Neural crest cell (in vitro differentiated cells): ENCODE measurements around the gene SLC38A3. TPM values are rescaled to one million over a fixed set of nuclear protein-coding genes. Genes with fewer than 3 reads are reported as not detected.

Experiments used
- DNase-seq: peaks from one replicate; pipeline ENCODE4 v3.0.0; 2021; ENCODE audit warnings: low read depth, mixed read lengths, low spot score
- H3K27ac Mint-ChIP-seq: one replicate; pipeline ENCODE4 v1.8.0; 2021; ENCODE audit warnings: mild to moderate bottlenecking, mixed read lengths; ENCODE audit not compliant: unreplicated experiment
- H3K27me3 Mint-ChIP-seq: 2 replicates; pipeline ENCODE4 v1.8.0; 2021; ENCODE audit warnings: low read depth, mild to moderate bottlenecking, mixed read lengths
- H3K36me3 Mint-ChIP-seq: 2 replicates; pipeline ENCODE4 v1.8.0; 2021; ENCODE audit warnings: low read depth, mild to moderate bottlenecking, mixed read lengths
- H3K4me1 Mint-ChIP-seq: 2 replicates; pipeline ENCODE4 v1.8.0; 2021; ENCODE audit warnings: mixed read lengths
- H3K4me3 Mint-ChIP-seq: one replicate; pipeline ENCODE4 v1.8.0; 2021; ENCODE audit warnings: mild to moderate bottlenecking, mixed read lengths
- H3K9me3 Mint-ChIP-seq: 2 replicates; pipeline ENCODE4 v1.8.0; 2021; ENCODE audit warnings: mixed read lengths
- total RNA-seq: library from RNA; stranded (reverse); gene quantifications from 2 replicates; pipeline ENCODE4 v1.2.1, GENCODE V29; 2021
- TF ChIP-seq, protein P1 (sequence below): fragments of 200-600 bp; sonication (generic); conservative IDR thresholded peaks from 2 replicates; pipeline ENCODE4 v1.5.0; 2021; ENCODE audit warnings: antibody characterized with exemption, mild to moderate bottlenecking

SLC38A3 gene
- total RNA-seq, 1 donor from 2014 or later, result 2.7 TPM

DNA sequence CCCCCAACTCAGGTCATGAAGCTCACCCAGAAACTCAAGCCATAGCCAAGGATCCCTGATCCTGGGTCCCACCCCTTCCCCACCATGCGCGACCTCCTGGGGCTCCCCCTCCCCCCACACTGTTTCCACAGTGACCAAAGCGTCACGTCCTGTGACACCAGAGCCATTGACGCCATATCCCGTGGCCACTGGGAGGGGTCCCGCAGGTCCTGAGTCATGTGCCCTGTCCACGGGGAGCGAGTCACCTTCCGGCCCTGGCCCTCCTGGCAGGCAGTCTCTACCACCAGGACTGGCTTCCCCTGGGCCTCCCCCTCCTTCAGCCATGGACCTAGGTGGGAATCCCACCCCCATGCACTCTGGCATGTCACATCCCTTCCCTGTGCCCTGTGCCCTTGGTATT lies 34.4 kb upstream of the SLC38A3 start:
- H3K27ac Mint-ChIP-seq, result no peak overlapping the region
- H3K9me3 Mint-ChIP-seq, result no peaks in the 10 kb centered on the region
- no peak overlapping the region for H3K4me3 Mint-ChIP-seq
- H3K36me3 Mint-ChIP-seq, result no peaks in the 10 kb centered on the region
- DNase-seq, result no peak
- TF ChIP-seq, protein P1, sequence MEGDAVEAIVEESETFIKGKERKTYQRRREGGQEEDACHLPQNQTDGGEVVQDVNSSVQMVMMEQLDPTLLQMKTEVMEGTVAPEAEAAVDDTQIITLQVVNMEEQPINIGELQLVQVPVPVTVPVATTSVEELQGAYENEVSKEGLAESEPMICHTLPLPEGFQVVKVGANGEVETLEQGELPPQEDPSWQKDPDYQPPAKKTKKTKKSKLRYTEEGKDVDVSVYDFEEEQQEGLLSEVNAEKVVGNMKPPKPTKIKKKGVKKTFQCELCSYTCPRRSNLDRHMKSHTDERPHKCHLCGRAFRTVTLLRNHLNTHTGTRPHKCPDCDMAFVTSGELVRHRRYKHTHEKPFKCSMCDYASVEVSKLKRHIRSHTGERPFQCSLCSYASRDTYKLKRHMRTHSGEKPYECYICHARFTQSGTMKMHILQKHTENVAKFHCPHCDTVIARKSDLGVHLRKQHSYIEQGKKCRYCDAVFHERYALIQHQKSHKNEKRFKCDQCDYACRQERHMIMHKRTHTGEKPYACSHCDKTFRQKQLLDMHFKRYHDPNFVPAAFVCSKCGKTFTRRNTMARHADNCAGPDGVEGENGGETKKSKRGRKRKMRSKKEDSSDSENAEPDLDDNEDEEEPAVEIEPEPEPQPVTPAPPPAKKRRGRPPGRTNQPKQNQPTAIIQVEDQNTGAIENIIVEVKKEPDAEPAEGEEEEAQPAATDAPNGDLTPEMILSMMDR, result no peak
- H3K27me3 Mint-ChIP-seq, result no peaks in the 10 kb centered on the region
- H3K4me1 Mint-ChIP-seq, result peaks cover 27% of the 10 kb centered on the region

DNA sequence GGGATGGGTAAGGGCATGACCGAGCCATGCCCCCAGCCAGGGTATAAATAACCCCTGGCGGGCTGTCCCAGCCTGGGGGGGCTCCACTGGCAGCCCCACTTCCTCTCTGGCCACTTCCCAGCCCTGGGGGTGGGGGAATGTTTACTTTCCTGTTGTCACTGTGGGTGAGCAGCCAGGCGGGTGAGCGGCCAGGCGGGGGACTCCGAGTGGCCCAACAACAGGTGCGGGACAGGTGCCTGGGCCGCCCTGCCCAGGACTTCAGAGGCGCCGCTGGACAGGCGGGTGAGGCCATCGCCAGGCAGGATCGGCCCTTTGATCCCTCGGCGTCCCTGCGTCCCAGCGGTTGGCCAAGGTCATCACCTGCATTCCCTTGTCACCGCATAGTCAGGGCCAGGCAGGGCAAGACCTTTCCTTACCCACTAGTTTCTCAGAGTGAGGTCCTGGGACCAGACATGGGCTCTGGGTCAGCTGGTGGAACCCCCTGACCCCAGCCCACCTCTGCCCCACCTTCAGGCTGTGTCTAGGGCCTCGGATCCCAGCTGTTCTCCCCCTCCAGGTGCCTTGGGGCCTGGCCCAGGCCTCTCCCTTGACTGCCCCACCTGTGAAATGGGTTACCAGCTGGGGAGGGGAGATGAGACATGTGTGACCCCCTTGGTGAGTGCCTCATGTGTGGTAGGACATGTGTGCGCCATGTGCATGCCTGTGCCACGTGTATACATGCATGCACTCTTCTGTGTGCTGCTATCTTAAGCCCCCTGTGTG lies 33.4 kb upstream of the SLC38A3 start:
- H3K4me1 Mint-ChIP-seq, result peaks cover 19% of the 10 kb centered on the region
- no peaks in the 10 kb centered on the region for H3K27me3 Mint-ChIP-seq
- no peak overlapping the region for H3K27ac Mint-ChIP-seq
- TF ChIP-seq, protein P1, result no peak
- H3K36me3 Mint-ChIP-seq, result no peaks in the 10 kb centered on the region
- H3K4me3 Mint-ChIP-seq, result no peak overlapping the region
- DNase-seq, result no peak
- H3K9me3 Mint-ChIP-seq, result no peaks in the 10 kb centered on the region

DNA sequence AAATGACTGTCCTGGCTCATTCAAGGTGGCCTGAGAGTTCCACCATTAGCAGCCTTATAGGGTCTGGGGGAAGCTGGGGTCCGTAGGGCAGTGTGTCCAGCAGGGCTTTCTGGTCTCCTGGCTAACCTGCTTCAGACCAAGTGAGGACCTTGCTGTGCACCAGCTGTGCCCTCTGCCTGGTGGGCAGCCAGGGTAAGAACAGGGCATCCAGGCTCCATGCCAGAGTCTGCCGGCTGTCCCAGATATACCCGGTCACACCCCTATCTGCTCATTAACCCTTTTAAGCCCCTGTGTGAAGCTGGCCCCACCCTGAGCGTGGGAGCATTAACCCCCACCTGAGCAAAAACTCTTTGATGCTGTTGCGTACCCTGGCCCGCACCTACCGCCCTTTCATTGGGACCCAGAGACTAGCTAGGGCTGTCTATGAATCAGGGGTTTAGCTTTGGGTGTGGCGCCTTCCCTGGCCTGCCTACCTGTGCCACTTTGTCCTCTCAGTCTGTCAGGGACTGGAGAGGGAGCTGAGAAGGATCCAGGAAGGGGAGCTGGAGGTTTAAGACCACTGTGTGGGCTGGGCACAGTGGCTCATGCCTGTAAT lies 32.3 kb upstream of the SLC38A3 start:
- Mint-ChIP-seq H3K27me3 (no peaks in the 10 kb centered on the region), H3K9me3 (no peaks in the 10 kb centered on the region), H3K4me3 (no peak overlapping the region), H3K36me3 (no peaks in the 10 kb centered on the region), H3K4me1 (peaks cover 13% of the 10 kb centered on the region), H3K27ac (no peak overlapping the region)
- DNase-seq, result no peak
- TF ChIP-seq, protein P1, result no peak

- no peaks in the 10 kb centered on the region for H3K36me3 Mint-ChIP-seq
- H3K4me3 Mint-ChIP-seq, result no peak overlapping the region
- TF ChIP-seq, protein P1, result no peak
- peaks cover under 1% of the 10 kb centered on the region for H3K4me1 Mint-ChIP-seq
- no peaks in the 10 kb centered on the region for H3K9me3 Mint-ChIP-seq
- no peak for DNase-seq
- no peak overlapping the region for H3K27ac Mint-ChIP-seq
- no peaks in the 10 kb centered on the region for H3K27me3 Mint-ChIP-seq
Observed at GRCh38 chr3:50173685-50174516, 31.2 kb upstream of the SLC38A3 start.

- TF ChIP-seq, protein P1, result no peak
- Mint-ChIP-seq H3K9me3 (no peaks in the 10 kb centered on the region), H3K27ac (no peak overlapping the region), H3K4me1 (no peaks in the 10 kb centered on the region), H3K4me3 (no peak overlapping the region), H3K27me3 (no peaks in the 10 kb centered on the region), H3K36me3 (no peaks in the 10 kb centered on the region)
- DNase-seq, result no peak
Observed at GRCh38 chr3:50174517-50174895, 30.6 kb upstream of the SLC38A3 start.
